Fibroblast of pulmonary artery (primary cell): ENCODE data around the gene ACTL8.

Experiments used
- DNase-seq: peaks from one replicate; pipeline ENCODE4 v3.0.0-alpha.2; 2010; ENCODE audit warnings: low read depth
- H3K4me3 ChIP-seq: replicated peaks from 2 replicates; pipeline ENCODE4 v1.5.1; 2011; ENCODE audit warnings: low read depth, mild to moderate bottlenecking, control low read depth, low read length, moderate library complexity
- TF ChIP-seq, protein P1 (sequence below): IDR thresholded peaks from 2 replicates; pipeline ENCODE4 v1.5.1; 2011; ENCODE audit warnings: mild to moderate bottlenecking, control low read depth, low read length, inconsistent platforms; ENCODE audit errors: missing control alignments

Gene ACTL8

DNA sequence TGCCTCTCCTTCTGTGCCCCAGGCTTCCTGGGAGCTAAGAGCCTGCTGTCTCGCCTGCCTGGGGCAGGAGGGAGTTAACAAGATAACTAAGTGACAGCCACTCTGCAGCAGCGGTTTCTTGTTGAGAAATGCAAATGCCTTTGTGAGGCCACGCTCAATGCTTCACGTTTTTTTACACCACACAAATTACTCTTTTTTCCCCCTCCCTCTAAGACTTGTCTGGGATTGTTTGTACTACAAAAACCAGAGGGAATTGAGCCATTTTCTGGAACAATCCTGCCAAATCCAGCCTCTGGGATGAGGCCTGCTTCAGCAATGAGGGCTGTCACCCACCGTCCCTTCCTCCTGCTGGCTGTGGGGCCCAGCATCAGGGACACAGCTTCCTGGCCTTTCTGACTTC lies 119.6 kb downstream of the ACTL8 start:
- H3K4me3 ChIP-seq: no peak overlapping the region
- DNase-seq: peak; percentile 78
- TF ChIP-seq, protein P1, sequence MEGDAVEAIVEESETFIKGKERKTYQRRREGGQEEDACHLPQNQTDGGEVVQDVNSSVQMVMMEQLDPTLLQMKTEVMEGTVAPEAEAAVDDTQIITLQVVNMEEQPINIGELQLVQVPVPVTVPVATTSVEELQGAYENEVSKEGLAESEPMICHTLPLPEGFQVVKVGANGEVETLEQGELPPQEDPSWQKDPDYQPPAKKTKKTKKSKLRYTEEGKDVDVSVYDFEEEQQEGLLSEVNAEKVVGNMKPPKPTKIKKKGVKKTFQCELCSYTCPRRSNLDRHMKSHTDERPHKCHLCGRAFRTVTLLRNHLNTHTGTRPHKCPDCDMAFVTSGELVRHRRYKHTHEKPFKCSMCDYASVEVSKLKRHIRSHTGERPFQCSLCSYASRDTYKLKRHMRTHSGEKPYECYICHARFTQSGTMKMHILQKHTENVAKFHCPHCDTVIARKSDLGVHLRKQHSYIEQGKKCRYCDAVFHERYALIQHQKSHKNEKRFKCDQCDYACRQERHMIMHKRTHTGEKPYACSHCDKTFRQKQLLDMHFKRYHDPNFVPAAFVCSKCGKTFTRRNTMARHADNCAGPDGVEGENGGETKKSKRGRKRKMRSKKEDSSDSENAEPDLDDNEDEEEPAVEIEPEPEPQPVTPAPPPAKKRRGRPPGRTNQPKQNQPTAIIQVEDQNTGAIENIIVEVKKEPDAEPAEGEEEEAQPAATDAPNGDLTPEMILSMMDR: no peak

DNA sequence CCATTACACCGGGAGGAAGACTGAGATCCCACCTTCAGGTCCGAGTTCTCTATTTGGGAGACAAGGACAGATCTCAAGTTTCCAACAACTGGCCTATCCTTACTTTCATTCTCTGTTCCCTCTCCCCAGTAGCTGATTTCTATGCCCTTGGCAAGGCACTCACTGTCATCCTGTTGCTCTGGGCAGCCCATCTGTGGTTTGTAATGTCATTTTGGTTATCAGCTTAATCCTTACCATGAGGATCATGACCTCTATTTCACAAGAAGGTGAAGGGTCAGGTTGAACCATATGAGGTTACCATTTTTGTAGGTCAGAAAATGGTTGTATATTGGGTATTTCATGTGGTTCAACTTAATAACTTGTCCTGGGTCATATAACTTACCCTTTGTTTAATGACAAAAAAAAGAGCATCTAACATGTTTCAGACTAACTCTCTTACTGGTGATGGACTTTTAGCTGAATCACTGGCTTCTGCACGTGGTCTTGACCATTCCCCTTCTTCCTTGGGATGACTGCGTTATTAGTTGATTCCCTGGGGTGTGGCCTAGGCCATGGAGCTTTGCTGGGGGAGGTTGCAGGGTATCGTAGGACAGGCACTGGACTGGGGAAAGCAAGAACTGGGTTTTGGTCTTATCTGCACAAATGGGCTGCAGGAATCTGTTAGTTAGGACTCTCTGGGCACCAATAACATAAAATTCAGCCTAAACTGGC lies 120.2 kb downstream of the ACTL8 start:
- TF ChIP-seq, protein P1: no peak
- DNase-seq: no peak
- no peak overlapping the region for H3K4me3 ChIP-seq

DNA sequence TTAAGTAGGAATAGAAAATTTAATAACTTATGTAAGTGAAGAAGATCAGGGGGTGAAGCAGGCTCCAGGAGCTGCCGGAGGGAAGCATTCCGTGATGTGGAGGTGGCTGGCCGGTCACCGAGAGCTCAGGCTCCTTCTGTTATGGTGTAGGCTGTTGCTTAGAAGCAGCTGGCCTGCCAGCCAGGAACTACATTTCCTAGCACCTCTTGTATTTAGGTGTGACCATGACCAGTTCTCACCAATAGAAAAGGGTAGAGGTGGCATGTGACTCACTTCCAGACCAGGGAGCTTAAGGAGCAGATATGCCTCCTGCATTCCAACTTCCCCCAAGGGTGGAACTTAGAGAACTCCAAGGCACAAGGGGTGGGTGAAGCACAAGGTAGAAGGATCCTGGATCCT lies 120.7 kb downstream of the ACTL8 start:
- no peak for DNase-seq
- no peak overlapping the region for H3K4me3 ChIP-seq
- TF ChIP-seq, protein P1: no peak
